ENCODE measurements around the gene SNAP47. TPM values are rescaled to one million over a fixed set of nuclear protein-coding genes. Genes with fewer than 3 reads are reported as not detected.

SNAP47 gene
- total RNA-seq, 2 experiments from 2014 or later: 30.3 to 31.2 TPM

DNA sequence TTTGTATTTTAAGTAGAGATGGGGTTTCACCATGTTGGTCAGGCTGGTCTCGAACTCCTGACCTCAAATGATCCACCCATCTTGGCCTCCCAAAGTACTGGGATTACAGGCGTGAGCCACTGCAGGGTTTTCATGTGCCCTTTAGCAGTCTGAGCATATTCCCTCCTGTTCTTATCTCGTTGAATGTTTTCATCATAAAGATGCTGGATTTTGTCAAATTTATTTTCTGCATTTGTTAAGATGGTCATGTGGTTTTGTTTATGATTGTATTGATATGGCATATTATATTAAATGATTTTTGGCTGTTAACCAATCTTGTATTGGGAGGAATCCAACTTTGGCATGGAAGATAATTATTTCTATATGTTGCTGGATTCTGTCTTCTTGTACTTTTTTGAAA, 8.9 kb upstream of the SNAP47 start:
- peaks cover 10% of the 10 kb centered on the region for H3K36me3 Mint-ChIP-seq (ENCODE audit: low read depth)
- H3K27me3 Mint-ChIP-seq: peaks cover 3% of the 10 kb centered on the region
- intact Hi-C loops (cut with DNase I, micrococcal nuclease): no loop called here
- CTCF ChIA-PET: no interaction called here
- ATAC-seq (no peak), DNase-seq (no peak)
- H3K9me3 Mint-ChIP-seq (ENCODE audit: low read depth): peaks cover 14% of the 10 kb centered on the region
- peaks cover 15% of the 10 kb centered on the region for H3K4me1 Mint-ChIP-seq
- H3K4me3 Mint-ChIP-seq: no peak overlapping the region
- no peak overlapping the region for H3K27ac Mint-ChIP-seq
- POLR2A ChIA-PET: no interaction called here

DNA sequence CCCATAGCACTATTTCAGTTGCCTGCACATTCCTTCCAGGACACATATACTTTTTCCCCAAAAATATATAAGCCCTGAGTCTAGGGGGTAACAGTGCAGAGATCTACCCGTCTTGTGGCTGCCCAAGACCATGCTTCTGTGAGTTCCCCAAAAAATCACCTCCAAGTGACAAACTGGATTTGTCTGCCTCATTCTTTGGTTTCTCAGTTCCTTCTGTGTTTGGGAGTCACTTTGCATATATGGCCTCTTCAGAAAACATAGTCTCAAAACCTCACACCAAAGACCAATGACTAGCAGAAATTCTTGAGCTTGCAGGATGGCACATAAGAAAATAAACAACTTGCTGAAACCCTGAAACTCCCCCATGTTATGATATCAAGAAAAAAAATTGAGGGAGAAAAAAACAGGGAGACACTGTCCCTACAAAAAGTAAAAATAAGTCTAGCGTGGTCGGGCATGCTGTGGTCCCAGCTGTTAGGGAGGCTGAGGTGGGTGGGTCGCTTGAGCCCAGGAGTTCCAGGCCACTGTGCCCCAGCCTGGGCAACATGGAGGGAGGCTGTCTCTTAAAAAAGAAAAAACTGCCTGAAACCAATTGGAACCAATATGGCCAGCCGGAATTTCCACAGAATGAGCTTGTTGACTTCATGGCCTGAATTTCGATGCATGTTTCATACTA, 8.2 kb upstream of the SNAP47 start:
- DNase-seq (no peak), ATAC-seq (no peak)
- intact Hi-C loops (cut with DNase I, micrococcal nuclease): no loop called here
- H3K9me3 Mint-ChIP-seq (ENCODE audit: low read depth): peaks cover 9% of the 10 kb centered on the region
- peaks cover 15% of the 10 kb centered on the region for H3K4me1 Mint-ChIP-seq
- peaks cover 3% of the 10 kb centered on the region for H3K27me3 Mint-ChIP-seq
- ChIA-PET CTCF (no interaction called here), POLR2A (no interaction called here)
- no peak overlapping the region for H3K27ac Mint-ChIP-seq
- H3K4me3 Mint-ChIP-seq: peak overlapping the region; percentile 64
- peaks cover 4% of the 10 kb centered on the region for H3K36me3 Mint-ChIP-seq (ENCODE audit: low read depth)

DNA sequence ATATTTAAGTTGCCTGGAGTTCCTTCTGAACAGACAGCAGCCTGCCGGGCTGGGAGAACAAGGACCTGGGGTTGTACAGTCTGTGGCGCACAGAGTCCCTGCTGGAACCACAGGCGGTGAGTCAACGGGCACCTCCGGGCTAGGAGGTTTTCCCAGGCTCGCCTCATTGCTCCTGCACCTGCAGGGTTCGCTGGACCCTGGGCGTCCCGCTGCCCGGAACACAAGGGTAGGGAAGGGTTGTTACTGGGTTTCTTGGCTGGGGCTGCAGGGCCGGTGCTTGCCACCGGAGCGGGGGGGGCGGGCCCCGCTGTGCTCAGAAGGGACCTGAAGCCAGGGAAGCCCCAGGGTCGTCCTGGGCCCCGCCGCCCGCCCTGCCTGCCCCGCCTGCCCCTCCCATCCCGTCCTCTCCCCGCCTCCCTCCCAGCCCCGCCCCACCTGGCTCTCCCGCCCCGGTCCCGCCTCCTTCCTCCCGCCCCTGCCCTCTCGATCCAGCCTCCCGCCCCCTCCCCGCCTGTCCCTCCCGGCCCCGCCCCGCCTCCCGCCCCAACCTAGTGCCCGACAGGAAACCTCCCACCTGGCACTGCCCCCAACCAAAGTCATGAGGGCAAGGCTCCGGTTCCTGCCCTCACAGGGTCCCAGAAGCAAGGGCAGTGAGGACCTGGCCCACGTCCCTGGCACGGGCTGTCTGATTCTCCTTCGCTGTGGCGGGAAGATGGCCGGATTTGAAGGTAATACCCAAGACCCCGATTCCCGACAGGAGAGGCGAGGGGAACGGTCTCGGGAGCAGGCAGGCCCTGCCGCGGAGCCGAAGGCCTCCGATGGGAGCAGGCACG, 7.0 kb upstream of the SNAP47 start:
- ChIA-PET POLR2A (no interaction called here), CTCF (no interaction called here)
- Mint-ChIP-seq H3K36me3 (ENCODE audit: low read depth) (peaks cover under 1% of the 10 kb centered on the region), H3K4me3 (peak overlapping the region; percentile 76), H3K4me1 (peaks cover 16% of the 10 kb centered on the region), H3K9me3 (ENCODE audit: low read depth) (peaks cover 1% of the 10 kb centered on the region), H3K27me3 (peaks cover 3% of the 10 kb centered on the region), H3K27ac (peak overlapping the region; percentile 81)
- peak; percentile 89 for DNase-seq
- peak; percentile 62 for ATAC-seq
- intact Hi-C loops (cut with DNase I, micrococcal nuclease): loop anchor here in 1 of 2 experiments (1.0 to 2.0 kb wide), 5 partner anchors 60 to 438 kb away; partner anchors contain the start of gene ZNF678

DNA sequence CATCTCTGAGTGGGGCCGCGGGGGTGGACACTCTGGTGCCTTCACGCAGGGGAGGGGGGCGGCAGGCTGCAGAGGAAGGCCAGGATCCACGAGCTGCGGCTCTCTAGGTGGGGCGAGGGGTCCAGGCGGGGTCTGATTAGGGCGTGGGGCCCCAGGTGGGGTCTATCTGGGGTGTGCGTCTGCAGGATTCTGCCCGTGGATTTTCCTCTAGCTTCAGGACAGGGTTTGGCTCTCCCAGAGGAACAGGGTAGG, 6.4 kb upstream of the SNAP47 start:
- CTCF ChIA-PET: no interaction called here
- H3K36me3 Mint-ChIP-seq (ENCODE audit: low read depth): peaks cover 6% of the 10 kb centered on the region
- peak overlapping the region; percentile 76 for H3K4me3 Mint-ChIP-seq
- ATAC-seq (peak; percentile 21), DNase-seq (no peak)
- peaks cover 21% of the 10 kb centered on the region for H3K4me1 Mint-ChIP-seq
- POLR2A ChIA-PET: no interaction called here
- no peaks in the 10 kb centered on the region for H3K9me3 Mint-ChIP-seq (ENCODE audit: low read depth)
- intact Hi-C loops (cut with DNase I, micrococcal nuclease): loop anchor here in 1 of 2 experiments (1.0 to 2.0 kb wide), 5 partner anchors 59 to 437 kb away; partner anchors contain the start of gene ZNF678
- H3K27me3 Mint-ChIP-seq: peaks cover 3% of the 10 kb centered on the region
- H3K27ac Mint-ChIP-seq: peak overlapping the region; percentile 42

DNA sequence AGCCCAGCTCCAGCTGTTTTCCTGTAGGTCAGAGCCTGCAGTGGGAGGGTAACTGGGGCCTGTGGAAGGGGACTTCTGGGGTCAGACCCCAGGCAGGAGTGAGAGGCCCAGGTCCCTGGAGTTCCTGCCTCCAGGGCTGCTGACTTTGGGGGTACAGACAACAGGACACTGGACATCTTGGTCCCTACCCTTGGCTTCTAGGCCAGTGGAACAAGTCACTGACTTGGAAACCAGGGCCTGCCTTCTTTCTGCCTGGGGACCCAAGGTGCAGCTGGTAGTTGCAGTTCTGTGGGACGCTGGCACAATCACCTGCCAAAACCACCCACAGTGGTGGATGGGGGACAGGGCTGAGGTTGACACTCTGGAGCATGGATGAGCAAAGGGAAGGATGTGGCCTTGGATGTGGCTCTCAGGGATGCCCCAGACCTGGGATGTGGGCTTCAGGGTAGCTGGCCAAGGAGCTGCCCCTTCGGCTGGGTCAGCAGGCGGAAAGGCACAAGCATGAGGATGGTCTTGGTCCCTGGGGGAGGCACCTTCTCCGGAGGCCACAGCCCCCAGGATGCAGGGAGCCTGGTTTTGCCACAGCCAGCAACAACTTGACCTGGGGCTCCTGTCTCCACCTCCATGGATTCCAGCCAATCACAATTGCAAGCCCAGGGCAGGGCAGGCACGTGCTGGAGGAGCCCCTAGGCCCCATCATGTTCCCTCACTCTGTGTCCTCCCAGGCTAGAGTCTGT, 5.9 kb upstream of the SNAP47 start:
- POLR2A ChIA-PET: no interaction called here
- Mint-ChIP-seq H3K36me3 (ENCODE audit: low read depth) (peaks cover 7% of the 10 kb centered on the region), H3K4me3 (peak overlapping the region; percentile 76), H3K9me3 (ENCODE audit: low read depth) (no peaks in the 10 kb centered on the region), H3K27me3 (no peaks in the 10 kb centered on the region), H3K27ac (peak overlapping the region; percentile 42), H3K4me1 (peaks cover 22% of the 10 kb centered on the region)
- intact Hi-C loops (cut with DNase I, micrococcal nuclease): loop anchor here in 1 of 2 experiments (2.0 kb wide), 1 partner anchor 187 kb away; no protein-coding TSS in a partner anchor
- CTCF ChIA-PET: interaction anchor here (1.3 kb wide), 1 partner anchor 20 kb away, joined by 4 read pairs; no protein-coding TSS in a partner anchor
- DNase-seq (no peak), ATAC-seq (no peak)

DNA sequence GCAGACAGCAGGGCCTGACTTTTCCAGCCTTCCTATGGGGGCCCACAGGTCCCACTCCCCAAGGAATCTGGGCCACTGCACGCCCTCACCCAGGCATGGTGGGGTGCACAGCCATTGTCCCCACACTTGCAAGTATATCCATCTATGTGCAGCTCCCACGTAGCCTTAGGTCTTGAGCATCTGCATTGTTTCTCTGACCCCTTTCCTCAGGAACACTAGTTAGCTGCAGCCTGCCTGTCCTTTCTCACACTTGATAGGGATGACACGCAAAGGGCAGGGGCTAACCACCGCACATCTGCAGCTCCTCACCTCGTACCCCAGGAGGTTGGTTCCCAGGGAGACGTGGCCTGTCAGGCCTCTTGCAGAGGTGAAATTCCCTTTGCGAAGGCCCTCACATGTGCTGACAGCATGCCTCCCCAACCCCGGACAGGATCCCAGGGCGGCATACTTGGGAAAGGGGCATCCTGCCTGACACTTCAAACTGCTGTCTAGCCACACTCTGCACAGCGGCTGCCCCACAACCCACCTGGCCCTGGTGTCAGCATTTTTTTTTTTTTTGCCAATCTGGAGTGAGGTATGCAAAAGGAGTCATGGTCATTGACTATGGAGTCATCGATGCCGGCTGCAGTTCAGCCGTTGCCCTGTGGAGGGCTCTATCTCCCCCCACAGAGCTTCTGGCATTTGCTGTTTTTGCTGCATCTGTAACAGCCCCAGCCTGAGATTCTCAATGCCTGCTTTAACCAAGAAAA, 5.2 kb upstream of the SNAP47 start:
- Mint-ChIP-seq H3K4me1 (peaks cover 22% of the 10 kb centered on the region), H3K36me3 (ENCODE audit: low read depth) (peaks cover 11% of the 10 kb centered on the region), H3K27ac (peak overlapping the region; percentile 31), H3K9me3 (ENCODE audit: low read depth) (no peaks in the 10 kb centered on the region), H3K27me3 (no peaks in the 10 kb centered on the region), H3K4me3 (no peak overlapping the region)
- intact Hi-C loops (cut with DNase I, micrococcal nuclease): loop anchor here (2.0 to 10.0 kb wide), 5 partner anchors 55 to 845 kb away; partner anchors contain the start of gene ZNF678 (in 1 of the 2)
- ChIA-PET CTCF (interaction anchor here (0.5 to 1.3 kb wide), 4 partner anchors 20 to 153 kb away, joined by 3 to 4 read pairs (median 3); no protein-coding TSS in a partner anchor), POLR2A (interaction anchor here (0.6 to 0.7 kb wide), 2 partner anchors 188 to 403 kb away, joined by 3 to 4 read pairs; no protein-coding TSS in a partner anchor)
- ATAC-seq (peak; percentile 21), DNase-seq (peak; percentile 74)

DNA sequence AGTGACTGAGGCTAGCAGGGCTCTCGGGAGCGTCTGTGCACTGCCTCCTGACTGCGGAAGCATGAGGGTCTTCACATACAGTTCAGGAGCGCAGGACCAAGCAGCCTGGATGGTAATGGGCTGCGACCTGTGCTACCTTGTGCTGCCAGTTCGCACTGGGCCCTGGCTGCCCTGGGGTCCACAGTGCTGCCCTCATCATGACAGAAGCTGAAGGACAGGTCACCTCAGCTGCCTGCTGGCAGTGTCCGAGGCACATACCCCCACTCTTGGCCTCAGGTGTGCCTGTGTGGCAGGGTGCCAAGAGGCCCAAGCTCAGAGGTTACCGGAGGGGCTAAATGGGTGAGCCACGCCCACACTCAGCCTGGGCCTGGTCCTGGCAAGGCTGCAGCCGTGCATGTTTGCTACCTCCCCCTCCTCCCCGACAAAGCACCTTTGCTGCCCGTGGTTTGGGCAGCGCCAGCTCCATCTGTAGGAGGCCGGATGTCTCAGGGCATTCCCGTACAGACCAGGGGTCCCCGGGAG, 4.5 kb upstream of the SNAP47 start:
- no peak overlapping the region for H3K27ac Mint-ChIP-seq

DNA sequence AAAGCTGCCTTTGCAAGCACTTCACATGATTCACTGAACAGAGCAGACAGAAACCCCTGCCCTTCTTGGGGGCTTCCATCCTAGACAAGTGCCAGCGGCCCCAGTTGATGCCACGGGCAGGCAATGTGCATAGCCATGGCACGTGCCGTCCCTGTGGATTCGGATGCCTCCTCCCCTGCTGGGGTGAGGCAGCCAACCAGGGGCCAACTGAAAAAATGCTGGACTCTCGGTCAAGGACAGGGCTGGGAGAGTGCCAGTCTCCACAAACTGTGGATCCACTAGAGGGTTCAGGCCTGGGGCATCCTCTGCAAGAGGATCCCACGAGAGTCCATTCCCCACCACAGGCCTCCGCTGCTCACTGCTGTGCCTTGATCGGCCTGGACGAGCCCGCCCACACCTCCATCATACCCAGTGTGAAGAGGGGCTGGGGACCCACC, 4.0 kb upstream of the SNAP47 start:
- ATAC-seq: no peak
- ChIA-PET CTCF (no interaction called here), POLR2A (no interaction called here)
- H3K27me3 Mint-ChIP-seq: no peaks in the 10 kb centered on the region
- intact Hi-C loops (cut with DNase I, micrococcal nuclease): loop anchor here (10.0 kb wide), 4 partner anchors 54 to 846 kb away; partner anchors contain the start of gene ZNF678 (in 1 of the 2)
- H3K4me3 Mint-ChIP-seq: no peak overlapping the region
- no peaks in the 10 kb centered on the region for H3K9me3 Mint-ChIP-seq (ENCODE audit: low read depth)
- no peak for DNase-seq
- peaks cover 27% of the 10 kb centered on the region for H3K4me1 Mint-ChIP-seq
- H3K36me3 Mint-ChIP-seq (ENCODE audit: low read depth): peaks cover 11% of the 10 kb centered on the region
- H3K27ac Mint-ChIP-seq: no peak overlapping the region

More for the DNA sequence above, 4.5 kb upstream of the SNAP47 start:
- CTCF ChIA-PET: interaction anchor here (1.0 to 1.3 kb wide), 3 partner anchors 19 to 43 kb away, joined by 3 to 4 read pairs (median 3); no protein-coding TSS in a partner anchor
- H3K4me3 Mint-ChIP-seq: no peak overlapping the region
- no peaks in the 10 kb centered on the region for H3K9me3 Mint-ChIP-seq (ENCODE audit: low read depth)
- POLR2A ChIA-PET: interaction anchor here (0.6 to 0.7 kb wide), 2 partner anchors 188 to 403 kb away, joined by 3 to 4 read pairs; no protein-coding TSS in a partner anchor
- peaks cover 11% of the 10 kb centered on the region for H3K36me3 Mint-ChIP-seq (ENCODE audit: low read depth)
- no peak for DNase-seq
- ATAC-seq: no peak
- H3K4me1 Mint-ChIP-seq: peaks cover 22% of the 10 kb centered on the region
- no peaks in the 10 kb centered on the region for H3K27me3 Mint-ChIP-seq
- intact Hi-C loops (cut with DNase I, micrococcal nuclease): loop anchor here (10.0 kb wide), 4 partner anchors 54 to 846 kb away; partner anchors contain the start of gene ZNF678 (in 1 of the 2)

DNA sequence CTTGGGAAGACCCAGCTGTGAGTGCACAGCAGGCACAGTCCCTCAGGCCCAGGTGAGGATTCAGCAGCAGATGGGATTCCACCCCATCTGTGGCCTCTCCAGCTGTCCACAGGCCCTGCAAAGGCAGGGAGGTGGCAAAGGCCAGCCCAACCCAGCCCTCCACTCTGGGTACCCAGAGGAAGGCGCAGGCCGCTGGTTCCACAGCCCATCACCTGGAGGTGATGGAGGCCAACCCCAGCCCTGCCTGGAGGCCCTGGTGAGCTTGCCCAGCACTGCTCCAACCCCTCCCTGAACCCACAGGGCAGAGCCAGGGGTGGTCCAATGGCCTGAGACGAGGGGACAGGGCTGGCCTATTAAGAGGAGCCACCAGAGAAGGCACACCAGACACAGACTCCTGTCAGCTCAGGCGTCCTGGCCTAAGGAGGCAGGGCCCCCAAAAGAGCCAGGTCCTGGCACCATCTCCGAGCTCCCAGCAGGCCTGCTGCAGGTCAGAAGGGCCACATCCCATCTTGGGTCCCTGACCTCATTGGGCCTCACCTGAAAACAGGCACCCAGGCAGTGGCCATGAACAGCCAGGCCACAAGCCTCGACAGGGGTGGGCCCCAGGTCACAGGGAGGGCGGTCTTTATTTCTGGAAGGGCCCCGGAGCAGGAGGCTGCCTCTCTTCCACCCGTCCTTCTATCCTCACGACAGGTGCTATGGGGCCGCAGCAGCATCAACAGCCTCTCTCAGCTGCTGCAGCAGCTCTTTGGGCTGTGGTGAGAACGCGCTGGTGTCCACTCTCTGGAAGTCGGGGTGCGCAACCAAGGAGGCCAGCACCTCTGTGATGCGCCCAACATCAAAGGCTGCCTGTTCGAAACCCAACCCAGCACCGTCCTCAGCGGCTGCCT, 3.3 kb upstream of the SNAP47 start:
- peaks cover 30% of the 10 kb centered on the region for H3K4me1 Mint-ChIP-seq

More for the DNA sequence above, 3.3 kb upstream of the SNAP47 start:
- Mint-ChIP-seq H3K27me3 (no peaks in the 10 kb centered on the region), H3K36me3 (ENCODE audit: low read depth) (peaks cover 11% of the 10 kb centered on the region), H3K27ac (no peak overlapping the region), H3K4me3 (no peak overlapping the region), H3K9me3 (ENCODE audit: low read depth) (no peaks in the 10 kb centered on the region)
- ATAC-seq (no peak), DNase-seq (no peak)
- intact Hi-C loops (cut with DNase I, micrococcal nuclease): loop anchor here (10.0 kb wide), 4 partner anchors 53 to 847 kb away; partner anchors contain the start of gene ZNF678 (in 1 of the 2)
- ChIA-PET POLR2A (no interaction called here), CTCF (no interaction called here)

Measured in activated CD4-positive, alpha-beta T cell treated with anti-CD3 and anti-CD28 coated beads for 36 hours (primary cell).